Measurements from ENCODE around the gene SECISBP2L. TPM values are rescaled to one million over a fixed set of nuclear protein-coding genes. Genes with fewer than 3 reads are reported as not detected.

SECISBP2L gene
- total RNA-seq, 1 experiment from 2014 or later: 36.4 TPM

- no peak for TF ChIP-seq EZH2 (IDR thresholded peaks at IDR 0.05; ENCODE audit: borderline replicate concordance, low read depth, low read length, poor library complexity, severe bottlenecking)
- no peak for TF ChIP-seq CTCF (conservative IDR thresholded peaks at IDR 0.05; ENCODE audit: low read depth, low read length)
- Histone ChIP-seq H3K4me1 (ENCODE audit: insufficient read depth, low read length, poor library complexity, severe bottlenecking) (no peaks in the 10 kb centered on the region), H3K27ac (ENCODE audit: low read depth, low read length, poor library complexity, severe bottlenecking) (no peak overlapping the region), H3K27me3 (replicated peaks; ENCODE audit: insufficient read depth, low read depth, low read length, poor library complexity) (no peaks in the 10 kb centered on the region), H3K36me3 (ENCODE audit: insufficient read depth, low read length, poor library complexity, severe bottlenecking) (no peaks in the 10 kb centered on the region), H3K9me3 (ENCODE audit: low read depth, low read length, poor library complexity, severe bottlenecking) (no peaks in the 10 kb centered on the region), H3K4me3 (ENCODE audit: low read depth, low read length, poor library complexity, severe bottlenecking) (no peak overlapping the region)
- peak; percentile 29 for DNase-seq (ENCODE audit: low spot score)
- intact Hi-C loops (cut with micrococcal nuclease; ENCODE audit: unreplicated experiment): no loop called here
- POLR2A ChIA-PET (ENCODE audit: low non-redundant PET): no interaction called here
- CTCF ChIA-PET: no interaction called here
- no TSS peak for BruUV-seq (replicated peaks)
Measured at GRCh38 chr15:48945386-48945785, 100.9 kb downstream of the SECISBP2L start.

GRCh38 chr15:48941904-48942303 lies 104.3 kb downstream of the SECISBP2L start:
- intact Hi-C loops (cut with micrococcal nuclease; ENCODE audit: unreplicated experiment): no loop called here
- ChIA-PET CTCF (no interaction called here), POLR2A (ENCODE audit: low non-redundant PET) (no interaction called here)
- no peaks in the 10 kb centered on the region for H3K36me3 ChIP-seq (ENCODE audit: insufficient read depth, low read length, poor library complexity, severe bottlenecking)
- H3K27me3 ChIP-seq (replicated peaks; ENCODE audit: insufficient read depth, low read depth, low read length, poor library complexity): no peaks in the 10 kb centered on the region
- DNase-seq (ENCODE audit: low spot score): no peak
- H3K27ac ChIP-seq (ENCODE audit: low read depth, low read length, poor library complexity, severe bottlenecking): no peak overlapping the region
- TF ChIP-seq CTCF (conservative IDR thresholded peaks at IDR 0.05; ENCODE audit: low read depth, low read length): no peak
- H3K4me1 ChIP-seq (ENCODE audit: insufficient read depth, low read length, poor library complexity, severe bottlenecking): peaks cover 9% of the 10 kb centered on the region
- H3K9me3 ChIP-seq (ENCODE audit: low read depth, low read length, poor library complexity, severe bottlenecking): no peaks in the 10 kb centered on the region
- H3K4me3 ChIP-seq (ENCODE audit: low read depth, low read length, poor library complexity, severe bottlenecking): no peak overlapping the region
- no TSS peak for BruUV-seq (replicated peaks)

- Histone ChIP-seq H3K4me1 (ENCODE audit: insufficient read depth, low read length, poor library complexity, severe bottlenecking) (peaks cover 9% of the 10 kb centered on the region), H3K9me3 (ENCODE audit: low read depth, low read length, poor library complexity, severe bottlenecking) (no peaks in the 10 kb centered on the region), H3K27me3 (replicated peaks; ENCODE audit: insufficient read depth, low read depth, low read length, poor library complexity) (no peaks in the 10 kb centered on the region), H3K27ac (ENCODE audit: low read depth, low read length, poor library complexity, severe bottlenecking) (no peak overlapping the region), H3K36me3 (ENCODE audit: insufficient read depth, low read length, poor library complexity, severe bottlenecking) (no peaks in the 10 kb centered on the region), H3K4me3 (ENCODE audit: low read depth, low read length, poor library complexity, severe bottlenecking) (no peak overlapping the region)
- POLR2A ChIA-PET (ENCODE audit: low non-redundant PET): no interaction called here
- DNase-seq (ENCODE audit: low spot score): no peak
- CTCF ChIA-PET: no interaction called here
- TF ChIP-seq CTCF (conservative IDR thresholded peaks at IDR 0.05; ENCODE audit: low read depth, low read length) (no peak), EZH2 (IDR thresholded peaks at IDR 0.05; ENCODE audit: borderline replicate concordance, low read depth, low read length, poor library complexity, severe bottlenecking) (no peak)
- no TSS peak for BruUV-seq (replicated peaks)
- intact Hi-C loops (cut with micrococcal nuclease; ENCODE audit: unreplicated experiment): no loop called here
Measured at GRCh38 chr15:48940508-48940907, 105.7 kb downstream of the SECISBP2L start.

Data from A673 (cell line).